ENCODE data around the gene DUS4L.

Gene DUS4L

DNA sequence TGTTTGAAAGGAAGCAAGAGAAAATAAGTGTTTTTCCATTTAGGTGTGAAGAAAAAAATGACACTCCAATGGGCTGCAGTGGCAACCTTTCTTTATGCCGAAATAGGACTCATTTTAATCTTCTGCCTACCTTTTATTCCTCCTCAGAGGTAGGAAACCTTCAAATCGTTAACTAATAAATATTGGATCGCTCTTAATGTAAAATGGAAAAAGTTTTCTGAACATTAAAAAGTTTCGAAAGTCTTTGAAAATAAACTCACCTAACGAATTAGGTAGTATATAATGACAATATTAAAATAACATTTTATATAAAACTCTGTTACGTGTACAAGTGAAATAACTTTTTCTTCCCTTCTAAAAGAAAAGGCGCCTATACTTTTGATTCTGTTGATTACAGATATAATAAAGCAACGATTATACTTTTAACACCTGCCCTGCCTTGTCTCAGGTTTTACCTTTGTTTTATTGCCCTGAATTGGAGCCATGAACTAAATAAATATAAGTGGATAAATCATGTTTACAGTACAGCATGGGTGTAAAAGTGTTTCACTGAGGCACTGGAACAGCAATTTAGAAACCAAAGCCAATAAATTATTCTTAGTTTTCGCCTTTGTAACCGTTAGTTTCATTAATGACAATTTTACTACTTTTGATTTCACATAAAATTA is 17.1 kb downstream of the DUS4L start:
- no peak for DNase-seq (ENCODE audit: low spot score)

- DNase-seq (ENCODE audit: low spot score): no peak
These were observed 17.7 kb downstream of the DUS4L start for GRCh38 chr7:107581387-107582013.

- no peak for DNase-seq (ENCODE audit: low spot score)
These were observed 19.1 kb downstream of the DUS4L start for GRCh38 chr7:107582875-107583274.

DNA sequence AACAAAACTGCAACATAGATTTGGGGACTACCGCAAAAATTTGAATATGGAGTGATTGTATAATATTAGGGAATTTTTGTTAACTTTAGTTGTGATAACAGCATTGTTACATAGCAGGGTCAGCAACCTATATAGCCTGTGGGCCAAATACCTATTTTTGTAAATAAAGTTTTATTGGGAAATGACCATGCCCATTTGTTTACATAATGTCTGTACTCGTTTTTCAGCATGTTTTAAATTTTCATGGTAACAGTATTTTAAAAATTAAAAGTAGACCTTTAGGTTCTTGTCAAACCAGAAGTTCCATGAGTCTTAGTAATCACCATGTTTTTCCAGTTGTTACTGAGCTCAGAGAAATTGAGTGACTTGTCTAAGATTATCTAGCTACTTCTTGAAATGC is 20.9 kb downstream of the DUS4L start:
- no peak for DNase-seq (ENCODE audit: low spot score)

DNA sequence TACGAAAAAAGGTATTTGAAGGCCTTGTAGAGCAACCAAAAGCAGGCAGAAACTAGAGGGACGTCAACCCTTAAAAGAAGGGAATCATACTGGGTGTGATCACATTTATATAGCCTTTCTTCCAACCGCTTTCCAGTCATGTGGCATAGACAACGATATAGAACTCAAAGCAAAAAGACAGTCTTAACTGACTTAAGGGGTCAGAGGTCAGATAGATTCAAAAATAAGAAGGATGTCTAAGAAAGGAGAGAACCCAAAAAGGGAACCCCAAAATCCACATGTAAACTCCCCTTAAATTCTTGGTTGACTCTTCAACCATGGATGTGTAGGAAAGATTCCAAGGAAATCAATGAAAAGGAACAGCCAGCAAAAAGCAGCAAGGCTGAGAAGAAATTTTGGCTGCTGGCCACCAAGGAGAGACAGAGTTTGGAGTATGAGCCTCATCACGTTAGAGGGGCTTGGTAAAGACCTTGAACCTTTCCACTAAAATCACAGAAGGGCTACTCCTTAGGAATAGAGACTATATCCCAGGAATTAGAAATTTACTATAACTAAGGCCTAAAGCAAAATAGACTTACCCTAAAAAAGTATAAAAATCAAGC is 24.9 kb downstream of the DUS4L start:
- no peak for DNase-seq (ENCODE audit: low spot score)

- DNase-seq (ENCODE audit: low spot score): no peak
These were observed 27.6 kb downstream of the DUS4L start for GRCh38 chr7:107591421-107591820.

GRCh38 chr7:107592361-107593024 is 28.7 kb downstream of the DUS4L start:
- no peak for DNase-seq (ENCODE audit: low spot score)

DNA sequence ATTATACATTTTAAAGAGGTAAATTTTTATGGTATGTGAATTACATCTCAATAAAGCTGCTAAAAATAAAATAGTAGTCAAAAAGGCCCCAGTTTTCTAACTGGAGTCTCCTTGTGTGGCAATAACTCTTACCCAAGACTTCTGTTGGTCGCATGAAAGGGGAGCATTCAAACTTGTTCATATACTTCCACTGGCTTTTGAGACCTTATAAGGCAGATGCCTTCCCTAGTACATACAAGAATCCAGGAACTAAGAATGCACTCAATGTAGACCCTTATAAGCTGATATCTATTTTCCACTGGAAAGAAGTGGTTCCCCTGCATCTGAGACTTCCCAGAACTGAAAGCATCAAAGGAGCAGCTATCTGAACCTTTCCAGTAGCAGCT is 29.2 kb downstream of the DUS4L start:
- no peak for DNase-seq (ENCODE audit: low spot score)

DNA sequence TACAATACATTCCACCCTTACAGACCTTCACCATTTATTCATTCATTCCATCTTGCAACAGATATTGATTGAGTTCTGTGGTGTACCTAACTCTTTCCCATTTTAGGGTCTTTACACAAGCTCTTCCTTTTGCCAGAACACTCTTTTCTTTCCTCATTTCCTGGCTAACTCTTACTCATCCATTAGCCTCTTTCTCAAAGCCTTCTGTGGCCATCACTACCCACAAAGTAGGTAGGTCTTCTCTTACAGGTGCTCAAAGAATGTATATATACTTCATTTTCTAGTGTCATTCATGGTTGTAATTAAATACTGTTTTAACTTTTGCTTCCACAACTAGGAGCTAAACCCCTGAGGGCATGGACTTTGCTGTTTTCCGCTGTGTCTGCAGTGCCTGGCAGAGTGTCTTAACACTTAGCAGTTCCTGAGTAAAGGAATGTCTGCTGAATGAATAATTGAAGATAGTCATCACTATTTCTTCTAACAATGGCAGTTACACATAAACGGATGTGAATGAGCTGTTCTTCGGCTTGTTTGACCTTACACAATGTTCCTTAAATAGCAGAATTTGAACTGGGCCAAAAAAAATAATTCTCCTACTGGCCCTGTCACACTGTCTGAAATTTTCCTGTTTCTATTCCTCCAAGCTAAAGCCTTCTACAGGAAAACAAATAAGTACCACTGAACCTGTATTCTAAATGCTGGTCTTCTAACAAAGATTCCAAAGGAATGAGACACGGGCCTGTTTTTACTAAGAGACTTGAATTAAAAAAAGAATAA is 31.4 kb downstream of the DUS4L start:
- peak; percentile 88 for DNase-seq (ENCODE audit: low spot score)

DNA sequence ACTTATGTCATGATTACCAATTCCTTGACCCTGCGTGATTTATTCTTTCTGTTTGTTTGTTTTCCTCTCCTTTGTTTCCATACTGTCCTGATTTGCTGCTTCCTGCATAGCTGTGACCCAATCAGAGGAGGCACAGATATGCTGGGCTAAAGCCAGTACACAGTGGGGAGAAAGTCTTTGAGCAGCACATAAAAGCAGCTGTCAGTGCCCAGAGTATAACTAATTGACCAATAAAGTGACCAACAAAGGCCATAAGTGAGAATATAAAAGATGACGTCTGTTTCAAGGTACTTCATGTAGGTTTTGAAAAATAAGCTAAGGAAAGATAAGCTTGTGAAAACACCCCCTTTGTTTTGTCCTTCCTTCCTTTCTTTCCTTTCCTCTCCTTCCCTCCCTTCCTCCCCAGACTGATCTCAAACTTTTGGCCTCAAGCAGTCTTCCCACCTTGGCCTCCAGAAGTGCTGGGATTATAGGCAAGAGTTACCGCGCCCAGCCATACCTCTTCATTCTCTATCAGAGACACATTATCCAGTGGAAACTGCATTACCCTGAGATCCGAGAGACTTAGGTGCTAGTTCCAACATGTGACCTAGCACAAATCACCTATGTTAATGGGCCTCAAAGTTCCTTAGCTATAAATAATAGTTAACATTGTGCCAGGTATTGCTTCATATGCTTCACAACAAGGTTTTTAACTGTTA is 33.3 kb downstream of the DUS4L start:
- no peak for DNase-seq (ENCODE audit: low spot score)

DNA sequence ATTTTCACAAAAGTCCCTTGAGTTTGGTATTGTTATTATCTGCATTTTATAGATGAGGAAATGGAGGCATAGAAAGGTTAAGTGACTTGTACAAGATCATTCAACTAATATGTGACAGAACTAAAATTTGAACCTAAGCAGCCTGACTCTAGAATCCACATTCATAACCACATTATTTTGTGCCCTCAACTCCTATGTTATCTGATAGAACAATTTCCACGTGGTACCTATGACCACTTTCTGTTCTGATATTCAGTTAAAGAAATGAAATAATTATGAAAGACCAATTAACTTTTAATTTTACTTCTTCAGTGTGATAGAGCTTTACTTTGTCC is 33.8 kb downstream of the DUS4L start:
- no peak for DNase-seq (ENCODE audit: low spot score)

DNA sequence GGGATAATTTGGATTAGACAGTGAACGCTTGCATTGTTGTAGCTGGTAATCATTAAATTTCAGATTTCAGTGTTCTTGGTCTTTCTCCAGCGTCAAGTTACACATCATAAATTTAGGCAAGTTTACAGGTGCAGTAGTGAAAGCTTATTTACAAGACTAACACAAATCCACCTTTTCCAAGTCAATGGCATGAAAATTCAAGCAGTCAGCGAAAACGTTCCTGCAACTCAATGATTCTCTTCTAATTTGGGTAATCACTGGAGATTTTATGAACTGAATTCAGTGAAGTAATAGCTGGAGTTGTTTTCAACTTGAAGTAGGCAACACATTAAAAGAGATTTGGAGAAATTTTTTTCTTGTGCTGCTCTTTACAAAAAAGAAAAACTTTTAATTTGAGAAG is 34.2 kb downstream of the DUS4L start:
- no peak for DNase-seq (ENCODE audit: low spot score)

GRCh38 chr7:107599262-107599661 is 35.5 kb downstream of the DUS4L start:
- no peak for DNase-seq (ENCODE audit: low spot score)

- DNase-seq (ENCODE audit: low spot score): no peak
These were observed 37.0 kb downstream of the DUS4L start for GRCh38 chr7:107600816-107601215.

DNA sequence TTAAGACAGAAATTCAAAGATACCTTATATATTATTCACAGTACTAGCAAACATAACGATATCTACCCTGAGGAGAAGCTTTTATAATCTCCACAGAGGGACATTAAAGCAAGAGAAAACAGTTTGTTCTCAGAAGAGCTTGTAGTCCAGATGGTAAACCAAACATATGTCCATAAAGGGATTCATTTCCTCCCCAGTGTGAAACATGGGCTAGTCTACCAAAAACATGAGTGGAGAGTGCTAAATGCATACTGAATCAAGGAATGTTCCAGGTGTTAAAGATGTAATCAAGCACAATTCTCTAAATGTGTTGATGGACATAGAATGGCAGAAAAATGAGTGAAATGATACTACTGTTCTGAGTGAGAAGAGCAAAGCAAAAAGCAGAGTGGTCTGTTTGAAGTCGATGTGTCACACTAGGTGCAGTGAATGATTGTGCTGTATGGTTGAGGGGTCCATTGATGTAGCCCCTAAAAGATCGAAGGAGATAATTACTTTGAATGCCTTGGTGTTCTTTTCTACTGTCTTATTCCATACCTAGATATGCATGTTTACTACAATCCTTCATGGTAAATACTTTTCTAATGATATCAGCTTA is 41.5 kb downstream of the DUS4L start:
- no peak for DNase-seq (ENCODE audit: low spot score)

DNA sequence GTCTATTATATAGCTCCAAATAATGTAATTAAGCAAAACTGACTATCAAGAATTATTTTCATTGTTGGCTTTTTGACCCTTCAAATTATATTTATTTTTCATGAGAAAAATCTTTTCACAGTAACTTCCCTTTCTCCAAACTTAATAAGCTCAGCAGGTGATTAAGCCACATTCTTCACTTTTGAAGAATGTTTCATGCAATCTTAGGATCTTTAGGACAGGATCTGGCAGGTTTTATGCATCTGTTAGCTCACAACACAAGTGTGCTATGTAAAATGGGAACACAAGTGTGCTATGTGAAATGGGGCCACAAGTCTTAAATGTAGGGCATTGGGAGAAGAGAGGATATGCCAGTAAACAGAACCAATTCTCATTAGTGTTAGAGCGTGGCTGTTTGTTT is 42.5 kb downstream of the DUS4L start:
- DNase-seq (ENCODE audit: low spot score): no peak

DNA sequence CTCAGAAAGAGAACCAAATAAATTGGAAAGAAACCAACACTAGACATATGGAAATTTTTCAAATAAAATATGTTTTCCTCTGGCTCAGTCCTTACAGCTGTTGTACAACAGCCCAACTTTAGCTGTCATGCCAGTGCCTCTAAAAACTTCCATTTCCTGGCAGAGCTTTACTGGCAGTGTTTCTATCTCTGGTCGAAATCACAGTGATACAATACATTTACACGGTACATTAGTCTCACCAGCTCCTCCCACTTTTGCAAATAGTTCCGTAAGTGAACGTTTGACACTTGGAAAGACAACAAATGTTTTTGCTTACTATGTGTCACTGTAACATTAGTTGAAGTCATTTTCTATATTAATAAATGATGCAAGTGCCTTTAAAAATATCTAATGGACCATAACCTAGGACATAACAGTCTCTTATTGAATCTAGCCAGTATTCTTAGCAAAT is 46.1 kb downstream of the DUS4L start:
- DNase-seq (ENCODE audit: low spot score): no peak

- DNase-seq (ENCODE audit: low spot score): no peak
These were observed 46.6 kb downstream of the DUS4L start for GRCh38 chr7:107610323-107610722.

DNA sequence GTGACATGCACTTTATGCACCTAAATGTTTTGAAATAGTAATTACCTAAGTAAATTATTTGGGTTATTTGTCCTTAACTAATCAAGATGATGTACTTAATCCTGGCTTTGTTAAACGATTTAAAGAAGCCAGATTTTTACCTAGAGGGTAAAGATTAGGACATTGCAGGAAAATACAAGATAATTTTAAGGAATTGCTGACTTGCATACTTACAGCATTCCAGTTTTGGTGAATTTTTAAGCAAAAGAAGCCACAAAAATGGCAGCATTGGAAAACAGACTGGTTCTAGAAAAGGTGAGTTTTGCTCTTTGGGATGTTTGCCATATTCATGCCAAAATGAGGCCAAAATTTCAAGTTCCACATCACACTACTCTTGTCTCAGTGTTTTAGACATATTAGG is 49.7 kb downstream of the DUS4L start:
- DNase-seq (ENCODE audit: low spot score): no peak

DNA sequence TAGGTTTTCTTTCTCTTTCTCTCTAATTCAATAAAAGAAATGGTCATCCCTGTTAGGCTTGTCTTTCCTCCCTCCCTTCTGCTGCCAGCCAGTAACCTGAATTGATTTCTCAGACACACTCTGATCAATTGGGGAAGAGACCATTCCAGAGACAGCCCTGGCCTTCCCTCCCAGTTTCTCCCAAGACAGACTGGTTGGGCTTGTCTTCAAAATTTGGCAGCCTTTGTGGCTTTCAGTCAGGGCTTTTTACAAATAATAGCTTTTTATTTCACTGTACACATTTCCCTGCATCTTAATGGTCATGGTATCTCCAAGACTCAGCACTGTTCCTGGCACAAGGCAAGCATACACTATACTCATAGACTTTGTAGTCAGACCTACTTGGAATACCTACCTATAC is 50.2 kb downstream of the DUS4L start:
- no peak for DNase-seq (ENCODE audit: low spot score)

DNA sequence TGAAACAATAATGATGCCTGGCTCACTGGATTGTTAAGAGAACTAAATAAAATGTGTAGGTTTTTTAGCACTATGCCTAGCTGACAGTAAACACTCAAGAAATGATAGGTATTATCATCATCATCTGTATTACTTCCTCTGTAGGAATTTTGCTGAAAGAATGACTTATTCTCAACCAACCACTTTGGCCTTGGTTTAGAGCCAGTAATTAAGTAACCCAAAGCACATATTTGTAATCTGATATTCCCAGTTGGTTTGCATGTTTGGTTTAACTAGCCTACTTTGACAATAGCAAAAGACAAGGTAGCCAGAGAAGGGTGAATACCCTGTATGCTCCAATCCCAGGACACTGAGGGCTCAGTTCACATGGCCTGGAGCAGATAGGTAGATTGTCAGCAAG is 50.7 kb downstream of the DUS4L start:
- DNase-seq (ENCODE audit: low spot score): no peak

All from RKO (cell line).